ENCODE data around the gene GBP7.

The GBP7 gene

GRCh38 chr1:89104687-89105086, 71.1 kb downstream of the GBP7 start:
- DNase-seq = no peak

GRCh38 chr1:89104147-89104546, 71.7 kb downstream of the GBP7 start:
- DNase-seq = no peak

- no peak for DNase-seq
Observed at GRCh38 chr1:89102021-89102420, 73.8 kb downstream of the GBP7 start.

- no peak for DNase-seq
Observed at GRCh38 chr1:89100412-89100811, 75.4 kb downstream of the GBP7 start.

DNA sequence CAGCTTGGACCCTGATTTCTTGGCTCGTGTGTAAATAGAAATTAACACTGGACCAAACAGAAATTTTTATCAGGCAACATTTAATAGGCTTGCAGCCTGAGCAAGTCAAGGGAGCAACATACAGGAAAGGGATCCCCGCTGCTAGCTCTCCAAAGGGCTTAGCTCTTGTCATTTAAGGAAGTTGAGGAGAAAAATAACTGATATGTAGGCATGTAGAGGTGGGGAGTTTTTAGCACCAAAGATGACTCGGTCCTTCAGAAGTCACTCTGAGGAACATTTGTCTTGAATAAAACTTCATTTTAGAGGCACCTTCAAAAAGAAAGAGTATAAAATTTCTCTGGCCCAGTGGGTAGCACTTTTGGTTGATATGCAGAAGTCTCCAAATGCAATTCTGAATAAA, 76.9 kb downstream of the GBP7 start:
- peak; percentile 11 to 21 for DNase-seq

DNA sequence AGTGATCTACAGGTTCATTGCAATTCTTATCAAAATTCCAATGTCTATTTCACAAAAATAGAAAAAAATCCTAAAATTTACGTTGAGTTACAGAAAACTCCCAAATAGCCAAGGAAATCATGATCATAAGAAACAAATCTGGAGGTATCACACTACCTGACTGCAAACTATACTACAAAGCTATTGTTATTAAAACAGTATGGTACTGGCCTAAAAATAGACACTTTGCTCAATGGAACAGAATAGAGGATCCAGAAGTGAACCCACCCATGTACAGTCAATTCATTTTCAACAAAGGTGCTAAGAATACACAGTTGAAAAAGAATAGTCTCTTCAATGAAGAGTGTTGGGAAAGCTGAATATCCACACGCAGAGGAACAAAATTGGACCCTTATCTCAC, 80.1 kb downstream of the GBP7 start:
- no peak for DNase-seq

- DNase-seq = no peak
Observed at GRCh38 chr1:89089962-89090361, 85.8 kb downstream of the GBP7 start.

DNA sequence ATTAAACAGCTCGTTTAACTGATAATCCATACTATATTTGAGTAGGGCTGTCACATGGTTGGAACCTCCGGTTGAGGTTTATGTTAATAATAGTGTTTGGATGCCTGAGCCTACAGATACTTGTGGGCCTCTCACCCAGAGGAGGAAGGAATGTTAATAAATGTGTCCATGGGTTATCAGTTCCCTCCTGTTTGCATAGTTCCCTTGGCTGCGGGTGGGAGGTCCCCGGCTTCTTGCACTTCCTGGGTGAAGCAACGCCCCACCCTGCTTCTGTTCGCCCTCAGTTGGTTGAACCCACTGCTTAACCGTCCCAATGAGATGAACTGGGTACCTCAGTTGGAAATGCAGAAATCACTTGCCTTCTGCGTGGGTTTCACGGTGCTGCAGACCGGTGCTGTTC, 87.2 kb downstream of the GBP7 start:
- DNase-seq = no peak

GRCh38 chr1:89087241-89087640, 88.6 kb downstream of the GBP7 start:
- no peak for DNase-seq

GRCh38 chr1:89085781-89086180, 90.0 kb downstream of the GBP7 start:
- peak; percentile 73 to 83 for DNase-seq
